Stimulated activated CD4-positive, alpha-beta T cell treated with anti-CD3 and anti-CD28 coated beads, Interleukin-12 subunit alpha, Interleukin-12 subunit beta, amount 100 ng/mL, for 24 hours (primary cell): ENCODE results near the gene PKD1.
"Not testable (repeated sequence)": the region's sequence is repeated elsewhere in the genome, so short reads cannot be mapped to it uniquely, and the experiment has no call there.

Experiments
- DNase-seq, 2 experiments: peaks; one replicate each; pipeline ENCODE4 v3.0.0-alpha.2; 2020; ENCODE audit warnings: low read depth in 2 of 2

The PKD1 gene

DNA sequence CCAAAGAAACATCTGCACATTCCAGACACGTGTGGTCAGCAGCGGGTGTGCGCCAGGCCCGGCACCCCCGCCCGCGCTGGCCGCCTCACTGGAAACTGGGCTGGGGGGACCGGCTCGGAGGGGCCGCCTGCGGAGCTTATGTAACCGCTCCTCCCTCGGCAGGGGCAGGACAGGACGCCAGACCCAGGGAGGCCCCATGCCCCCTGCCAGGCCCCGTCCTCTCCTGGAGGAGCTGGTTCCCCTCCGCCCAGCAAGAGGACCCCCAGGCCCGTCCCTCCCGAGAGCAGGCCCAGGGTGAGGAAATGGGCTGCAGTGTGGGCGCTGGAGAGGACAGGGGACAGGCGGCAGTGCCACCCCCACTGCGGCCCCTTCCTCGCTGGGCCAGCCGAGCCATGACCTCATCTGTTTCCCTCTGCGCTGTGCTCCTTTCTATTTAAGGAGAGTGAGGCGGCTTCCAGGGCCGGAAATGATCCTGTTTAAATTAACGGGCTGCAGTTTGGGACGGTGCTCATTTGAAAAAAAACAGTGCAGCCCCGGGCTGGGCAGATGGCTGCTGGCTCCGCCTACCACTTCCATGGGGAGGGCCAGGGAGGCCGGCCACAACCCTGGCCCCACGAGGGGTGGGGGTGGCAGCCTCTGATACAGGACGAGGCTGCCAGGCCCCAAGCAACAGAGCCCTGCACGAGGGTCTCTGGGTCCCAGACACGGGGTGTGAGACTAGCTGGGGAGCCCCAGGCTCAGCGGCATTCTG lies 10.8 kb downstream of the PKD1 start:
- not testable (repeated sequence) for DNase-seq

DNA sequence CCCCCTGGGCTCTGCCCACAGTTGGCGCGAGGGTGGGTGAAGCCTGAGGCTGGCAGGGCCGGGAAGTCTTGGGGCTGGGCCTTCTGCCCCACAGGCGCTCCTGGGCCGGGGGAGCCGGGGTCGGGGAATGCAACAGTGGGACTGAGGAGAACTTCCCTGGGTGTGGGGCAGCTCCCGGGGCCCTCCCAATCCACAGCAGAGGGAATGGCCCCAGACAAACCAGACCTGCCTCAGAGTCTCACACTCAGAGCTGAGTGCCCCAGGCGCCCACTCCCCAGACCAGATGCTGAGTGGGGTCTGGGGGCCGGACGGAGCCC lies 11.4 kb downstream of the PKD1 start:
- DNase-seq: not testable (repeated sequence)

DNA sequence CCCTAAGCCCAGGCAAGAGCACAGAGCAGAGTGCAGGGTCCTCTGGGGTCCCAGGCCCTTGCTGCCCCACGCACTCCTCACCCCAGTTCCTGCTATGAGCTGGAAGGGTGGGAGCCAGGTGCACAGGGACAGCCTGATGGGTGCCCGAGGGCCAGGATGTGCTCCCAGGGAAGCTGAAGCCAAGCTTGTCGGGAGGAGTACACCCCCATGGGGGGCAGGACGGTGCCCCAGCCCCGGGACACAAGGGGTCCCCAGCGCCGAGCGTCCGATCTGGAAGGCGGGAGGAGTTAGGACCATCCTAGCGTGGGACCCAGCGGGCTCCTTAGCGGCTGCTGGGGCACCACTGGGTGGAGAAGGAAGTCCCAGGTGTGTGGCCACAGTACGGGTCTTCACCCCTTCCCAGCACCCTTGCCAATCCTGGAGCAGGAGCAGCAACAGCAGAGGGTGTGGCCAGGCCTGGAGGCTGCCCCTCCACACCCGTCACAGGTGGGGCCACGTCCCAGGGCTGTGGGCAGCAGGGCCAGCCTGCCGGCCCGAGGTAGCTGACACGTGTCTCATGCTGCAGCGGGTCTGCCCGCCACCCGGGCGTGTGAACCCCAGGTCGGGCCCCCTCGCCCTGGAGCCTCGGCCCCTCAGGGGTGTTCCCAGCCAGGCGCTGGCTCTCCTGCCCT lies 11.9 kb downstream of the PKD1 start:
- not testable (repeated sequence) for DNase-seq

DNA sequence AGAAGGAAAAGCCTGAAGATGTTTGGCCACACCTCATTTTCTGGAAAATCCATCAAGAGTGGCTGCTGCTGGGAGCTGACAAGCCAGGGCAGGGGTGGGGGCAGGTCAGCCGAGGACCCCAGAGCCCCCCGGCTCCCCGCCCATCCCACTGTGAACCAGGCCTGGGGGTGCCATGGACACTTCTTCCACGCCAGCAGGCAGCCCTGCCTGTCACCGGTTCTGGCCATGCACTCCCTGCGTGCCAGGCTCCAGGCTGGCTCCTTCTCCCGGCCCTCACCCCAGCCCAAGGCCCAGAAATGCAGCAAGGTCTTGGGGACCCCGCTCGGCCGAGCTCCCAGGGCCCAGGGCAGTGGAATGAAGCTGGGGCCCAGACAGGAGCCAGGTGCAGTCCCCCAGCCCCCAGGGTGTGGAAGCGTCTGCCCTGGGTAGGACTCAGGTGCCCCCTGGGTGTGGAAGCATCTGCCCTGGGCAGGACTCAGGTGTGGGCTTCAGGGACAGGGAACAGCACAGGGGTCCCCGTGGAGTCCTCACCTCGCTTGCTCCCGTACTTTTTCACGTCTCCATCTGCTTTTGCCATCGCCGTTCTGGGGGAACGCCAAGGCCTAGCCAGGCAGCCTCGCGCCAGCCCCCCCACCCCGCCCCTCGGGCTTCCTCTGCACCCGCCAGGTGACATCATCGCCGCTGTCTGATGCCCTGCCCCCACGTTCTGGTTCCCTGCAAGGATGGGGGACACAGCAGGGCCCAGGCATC lies 12.6 kb downstream of the PKD1 start:
- not testable (repeated sequence) for DNase-seq

DNA sequence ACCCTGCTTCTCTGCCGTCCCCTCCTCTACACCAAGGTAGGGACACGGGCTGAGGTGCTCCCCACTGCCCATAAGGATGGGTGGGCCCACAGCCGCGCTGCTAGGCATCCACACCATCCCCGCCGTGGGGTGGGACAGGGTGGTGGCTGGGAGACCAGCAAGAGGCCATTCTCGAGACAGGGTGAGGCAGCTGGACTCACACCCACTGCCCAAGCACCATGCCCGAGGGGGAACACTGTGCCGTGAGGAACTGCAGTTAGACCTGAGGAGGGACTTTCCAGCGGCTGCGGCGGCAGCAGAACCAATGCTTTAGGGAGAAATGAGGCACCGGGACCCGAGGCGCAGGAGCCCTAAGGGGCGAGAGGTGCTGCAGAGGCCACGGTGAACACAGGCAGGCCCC lies 13.3 kb downstream of the PKD1 start:
- DNase-seq: no peak

DNA sequence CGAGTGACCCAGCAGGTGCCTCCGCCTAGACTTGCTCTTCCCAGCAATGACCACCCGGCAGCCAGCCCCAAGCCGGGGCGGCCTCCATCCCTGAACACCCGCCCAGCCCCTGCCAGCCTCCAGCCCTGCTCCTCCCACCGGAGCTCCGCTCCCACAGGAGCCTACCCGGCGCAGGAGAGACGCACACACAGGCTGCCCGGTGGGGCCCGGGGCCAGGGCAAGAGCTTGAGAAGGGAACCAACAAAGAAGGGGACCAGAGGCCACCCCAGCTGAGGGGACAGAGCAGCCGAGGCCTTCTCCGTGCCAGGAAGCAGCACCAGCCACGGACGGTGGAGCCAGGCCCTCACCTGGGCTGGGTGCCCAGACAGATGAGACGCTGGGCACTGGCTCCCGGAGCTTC lies 13.8 kb downstream of the PKD1 start:
- DNase-seq: no peak

DNA sequence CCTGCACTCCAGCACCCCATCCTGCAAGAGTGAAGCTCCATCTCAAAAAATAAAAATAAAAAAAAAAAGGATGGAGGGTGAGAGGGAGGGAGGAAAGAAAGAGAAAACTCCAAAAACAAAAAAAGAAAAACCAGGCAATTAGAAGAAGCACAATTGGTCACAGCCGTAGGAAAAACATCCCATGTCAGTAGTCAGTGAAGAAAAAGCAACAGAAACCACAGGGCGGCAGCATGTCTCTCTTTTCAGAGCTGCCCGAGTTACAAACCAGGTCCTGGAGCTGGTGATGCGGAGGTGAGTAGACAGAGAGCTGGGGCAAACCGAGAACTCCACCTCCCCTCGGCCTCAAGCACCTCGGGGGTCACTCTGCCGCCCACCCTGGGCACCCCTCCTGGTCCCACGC lies 14.4 kb downstream of the PKD1 start:
- not testable (repeated sequence) for DNase-seq

DNA sequence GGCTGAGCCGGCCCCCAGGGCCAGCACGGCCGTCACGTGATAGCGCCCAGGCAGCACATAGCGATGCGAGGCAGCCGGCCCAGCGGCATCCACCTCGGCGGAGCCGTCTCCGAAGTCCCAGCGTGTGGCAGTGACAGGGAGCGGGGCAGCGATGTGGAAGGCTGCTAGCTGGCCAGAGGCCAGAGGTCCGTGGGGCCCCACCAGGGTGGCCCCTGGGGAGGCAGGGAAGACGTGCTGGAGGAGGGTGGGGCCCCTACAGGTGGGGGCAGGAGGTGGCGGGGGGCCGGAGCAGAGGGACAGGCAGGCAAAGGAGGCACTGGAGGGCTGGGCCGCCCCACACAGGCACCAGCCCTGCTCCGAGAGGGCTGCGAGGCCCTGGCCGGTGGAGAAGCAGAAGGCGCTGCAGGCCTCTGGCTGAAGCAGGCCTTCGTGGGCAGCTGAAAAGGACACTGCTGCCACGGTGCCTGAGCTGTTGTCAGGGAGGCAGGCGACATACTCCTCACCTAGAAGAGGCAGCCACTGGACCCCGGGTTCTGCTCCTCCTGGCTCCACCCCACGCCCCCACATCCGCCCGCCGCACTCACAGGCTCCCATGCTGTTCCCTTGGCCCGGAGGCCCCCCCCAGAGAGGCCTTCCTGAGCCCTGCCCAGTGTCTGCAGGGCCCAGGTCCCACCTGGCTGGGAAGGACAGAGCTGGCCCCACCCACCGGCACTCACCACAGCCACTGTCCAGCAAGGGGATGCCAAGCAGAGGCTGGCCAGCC lies 17.6 kb downstream of the PKD1 start:
- not testable (repeated sequence) for DNase-seq

DNA sequence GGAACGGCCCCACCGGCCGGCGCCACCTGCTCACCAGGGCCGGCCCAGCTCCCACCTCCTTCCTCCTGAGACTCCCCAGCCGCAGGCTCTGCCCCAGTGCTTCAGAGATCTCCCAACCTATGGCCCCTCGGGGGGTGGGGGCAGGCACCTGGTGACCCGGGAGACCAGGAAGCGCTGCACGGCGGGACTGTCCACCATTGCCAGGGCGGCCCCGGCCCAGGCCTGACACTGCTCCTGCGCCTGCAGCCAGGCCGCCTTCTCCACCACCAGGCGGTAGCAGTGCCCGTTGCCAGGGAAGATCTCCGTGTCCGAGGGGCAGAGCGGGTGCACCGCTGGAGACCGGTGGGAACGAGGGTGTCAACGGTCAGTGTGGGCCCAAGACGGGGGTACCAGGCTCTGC lies 18.4 kb downstream of the PKD1 start:
- not testable (repeated sequence) for DNase-seq

DNA sequence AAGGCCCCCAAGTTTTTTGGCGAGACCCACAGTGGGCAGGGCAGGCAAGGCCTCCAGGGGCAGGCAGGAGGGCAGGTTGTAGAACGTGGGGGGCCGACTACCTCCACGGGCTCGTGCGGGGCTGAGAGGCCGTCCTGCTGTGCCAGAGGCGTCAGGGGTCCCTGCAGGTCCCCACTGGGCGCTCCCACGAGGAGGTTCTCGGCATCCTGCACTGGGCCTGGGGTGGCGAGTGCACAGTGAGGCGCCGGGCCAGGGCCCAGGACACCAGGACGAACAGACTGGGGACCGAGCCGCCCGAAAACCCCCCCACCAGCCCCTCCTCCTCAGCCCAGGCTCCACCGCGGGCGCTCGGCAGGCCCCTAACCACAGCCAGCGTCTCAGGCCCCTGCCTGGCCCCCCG lies 19.3 kb downstream of the PKD1 start:
- DNase-seq: not testable (repeated sequence)

DNA sequence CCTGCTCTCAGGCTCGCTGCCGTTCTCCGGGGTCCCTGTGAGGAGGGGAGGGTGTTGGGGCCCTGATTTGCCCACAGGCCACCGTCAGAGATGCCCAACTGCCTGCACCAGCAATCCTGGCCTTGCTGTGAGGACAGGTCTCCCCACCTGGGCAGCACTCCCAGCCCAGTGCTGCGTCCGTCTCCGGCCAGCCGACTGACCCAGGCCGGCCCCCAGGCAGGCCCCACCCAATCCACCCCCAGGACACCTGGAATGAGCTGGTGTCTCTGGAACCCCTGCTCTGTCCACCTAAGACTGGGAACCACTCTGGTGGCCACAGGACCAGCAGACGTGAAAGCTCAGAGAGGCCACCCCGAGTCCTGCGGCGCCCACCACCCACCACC lies 20.1 kb downstream of the PKD1 start:
- DNase-seq: no peak

DNA sequence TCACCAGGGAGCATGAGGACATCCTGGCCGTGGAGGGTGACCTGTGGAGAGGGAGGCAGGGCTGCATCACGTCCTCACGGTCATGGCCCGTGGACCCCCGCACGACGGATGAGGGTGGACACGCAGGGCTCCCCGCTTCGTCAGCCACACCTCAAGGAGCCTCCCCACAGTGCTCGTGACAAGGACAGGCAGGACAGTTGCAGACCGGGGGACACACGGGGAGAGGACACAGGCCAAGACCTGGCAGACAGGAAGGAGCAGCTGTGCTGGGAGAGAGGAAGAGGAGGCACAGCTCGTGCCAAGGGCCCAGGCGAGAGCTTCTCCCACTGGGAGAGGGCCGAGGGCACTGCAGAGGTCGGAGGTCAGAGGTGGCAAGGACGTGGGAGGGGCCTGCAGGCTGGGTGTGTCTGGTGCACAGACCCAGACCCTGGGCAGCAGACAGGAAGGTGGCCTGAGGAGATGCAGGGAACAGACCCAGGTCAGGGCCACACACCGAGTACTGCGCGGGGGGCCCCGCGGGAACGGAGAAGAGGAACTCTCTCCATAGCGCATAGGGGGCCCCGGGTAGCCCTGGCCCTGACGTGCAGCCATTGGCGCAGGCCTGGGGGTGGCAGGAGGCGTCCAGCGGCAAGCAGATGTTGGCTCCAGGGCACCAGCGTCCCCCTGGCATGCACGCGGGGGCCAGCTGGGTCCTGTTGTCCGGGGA lies 20.7 kb downstream of the PKD1 start:
- not testable (repeated sequence) for DNase-seq

DNA sequence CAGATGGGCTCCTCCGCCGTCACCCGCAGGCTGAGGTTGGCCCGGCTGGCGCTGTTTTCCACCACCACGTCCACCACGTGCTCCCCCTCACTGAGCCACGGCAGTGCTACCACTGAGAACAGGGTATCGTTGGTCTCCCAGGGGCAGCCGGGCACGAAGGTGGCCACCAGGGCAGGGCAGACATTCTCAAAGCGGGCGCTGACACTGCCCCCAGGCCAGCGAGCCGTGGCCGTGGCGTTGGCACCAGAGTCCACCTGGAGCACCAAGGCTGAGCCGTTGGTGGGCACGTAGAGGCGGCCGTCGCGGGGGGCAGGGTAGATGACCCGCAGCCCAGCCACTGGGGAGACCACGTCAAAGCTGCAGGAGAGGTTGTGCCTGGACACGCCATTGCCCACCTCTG lies 21.5 kb downstream of the PKD1 start:
- not testable (repeated sequence) for DNase-seq

DNA sequence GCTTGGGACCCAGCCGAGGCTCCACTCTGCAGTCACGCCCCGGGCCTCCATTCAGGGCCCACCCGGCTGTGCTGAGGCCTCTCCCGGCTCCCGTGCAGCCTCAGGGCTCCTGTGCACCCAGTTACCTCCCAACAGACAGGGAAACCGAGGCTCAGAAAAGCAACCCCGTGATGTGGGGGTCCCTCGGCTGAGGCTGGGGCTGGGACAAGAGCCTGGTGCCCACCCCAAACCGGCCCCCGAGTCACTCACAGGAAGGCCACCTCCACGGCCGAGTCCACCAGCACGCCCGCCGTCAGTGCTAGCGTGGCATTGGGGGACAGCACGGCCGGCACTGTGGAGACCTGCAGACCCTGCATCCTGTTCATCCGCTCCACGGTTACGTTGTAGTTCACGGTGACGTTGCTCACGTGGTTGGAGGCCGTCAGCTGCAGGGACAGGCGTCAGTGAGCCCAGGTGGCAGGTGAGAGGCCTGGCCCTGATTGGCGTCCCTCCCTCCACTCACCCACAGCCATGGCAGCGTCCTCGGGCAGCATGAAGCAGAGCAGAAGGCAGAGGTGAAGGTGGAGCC lies 23.1 kb downstream of the PKD1 start:
- DNase-seq: not testable (repeated sequence)

DNA sequence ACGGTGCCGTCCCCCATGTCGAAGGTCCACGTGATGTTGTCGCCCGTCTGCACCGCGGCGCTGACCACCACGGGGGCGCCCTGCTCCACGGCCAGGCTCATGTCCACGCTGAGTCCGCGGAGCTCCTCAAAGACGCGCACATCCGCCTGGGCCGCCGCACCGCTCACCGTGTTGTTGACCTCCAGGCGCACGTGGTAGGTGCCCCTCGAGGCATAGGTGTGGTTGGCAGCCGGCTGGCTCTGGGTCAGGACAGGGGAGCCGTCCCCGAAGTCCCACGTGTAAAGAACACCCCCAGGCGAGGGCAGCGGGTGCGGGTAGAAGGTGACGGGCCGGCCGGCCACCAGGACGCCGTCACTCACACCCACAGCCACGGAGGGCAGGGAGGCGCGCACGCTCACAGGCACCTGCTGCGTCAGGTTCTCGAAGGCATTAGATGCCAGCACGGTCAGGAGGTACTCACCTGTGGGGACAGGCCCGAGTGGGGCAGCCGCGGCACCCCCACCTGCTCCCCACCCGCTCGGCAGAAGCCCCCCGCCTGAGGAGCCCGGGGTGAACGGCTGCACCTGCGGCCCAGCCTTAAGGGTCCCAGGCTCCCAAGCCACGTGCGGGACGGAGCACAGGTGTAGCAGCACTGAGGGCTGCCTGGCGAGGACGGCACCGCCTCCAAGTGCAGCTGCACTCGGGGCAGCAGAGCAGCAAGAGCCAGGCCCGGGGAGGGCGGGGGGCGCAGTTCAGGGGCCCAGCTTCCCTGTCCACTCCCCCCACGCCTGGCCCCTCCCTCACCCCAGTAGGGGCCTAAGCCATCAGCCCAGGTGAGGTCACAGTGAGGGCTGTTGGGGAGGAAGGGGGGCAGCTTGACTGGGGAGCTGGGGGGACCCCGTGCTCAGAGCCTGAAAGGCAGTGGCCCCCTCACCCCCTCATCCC lies 24.0 kb downstream of the PKD1 start:
- not testable (repeated sequence) for DNase-seq

DNA sequence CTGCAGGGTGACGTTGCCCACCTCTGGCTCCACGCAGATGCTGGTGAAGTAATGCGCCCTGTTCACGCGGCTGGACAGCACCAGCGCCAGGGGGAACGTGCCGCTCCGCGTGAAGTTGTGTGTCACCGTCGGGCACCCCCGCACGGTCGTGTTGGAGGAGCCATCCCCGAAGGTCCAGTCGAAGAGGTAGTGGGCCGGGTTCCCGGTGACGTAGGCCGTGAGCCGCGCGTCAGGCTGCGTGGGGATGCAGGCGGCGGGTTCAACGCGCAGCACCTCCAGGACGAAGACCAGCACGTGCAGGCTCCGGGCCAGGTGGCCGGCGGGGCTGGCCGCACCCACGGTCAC lies 24.7 kb downstream of the PKD1 start:
- not testable (repeated sequence) for DNase-seq

DNA sequence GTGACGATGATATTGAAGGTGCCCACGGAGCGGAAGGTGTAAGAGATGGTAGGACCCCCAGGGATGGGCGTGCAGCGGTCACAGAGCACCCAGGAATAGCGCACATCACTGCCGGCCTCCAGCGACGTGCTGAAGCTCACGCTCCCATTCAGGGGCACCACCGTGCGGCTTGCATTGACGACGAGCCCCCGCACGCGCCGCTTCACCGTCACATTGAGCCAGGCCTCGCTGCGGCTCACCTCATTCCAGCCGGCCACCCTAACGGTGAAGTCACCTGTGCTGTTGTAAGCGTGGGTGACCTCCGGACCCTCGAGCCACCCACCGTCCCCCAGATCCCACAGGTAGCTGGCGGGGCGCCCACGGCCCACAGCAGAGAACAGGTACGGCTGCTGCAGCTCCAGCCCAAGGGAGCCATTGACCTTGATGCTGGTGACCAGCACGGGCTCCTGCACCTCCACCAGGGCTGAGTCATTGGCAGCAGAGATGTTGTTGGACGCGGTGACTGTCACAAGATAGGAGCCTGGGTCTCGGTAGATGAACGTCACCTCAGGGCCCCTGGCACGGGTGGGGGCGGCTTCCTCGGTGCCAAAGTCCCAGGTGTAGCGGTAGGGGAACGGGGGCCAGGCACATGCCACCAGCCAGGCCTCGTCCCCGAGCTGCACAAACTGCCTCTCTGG lies 25.2 kb downstream of the PKD1 start:
- DNase-seq: not testable (repeated sequence)

DNA sequence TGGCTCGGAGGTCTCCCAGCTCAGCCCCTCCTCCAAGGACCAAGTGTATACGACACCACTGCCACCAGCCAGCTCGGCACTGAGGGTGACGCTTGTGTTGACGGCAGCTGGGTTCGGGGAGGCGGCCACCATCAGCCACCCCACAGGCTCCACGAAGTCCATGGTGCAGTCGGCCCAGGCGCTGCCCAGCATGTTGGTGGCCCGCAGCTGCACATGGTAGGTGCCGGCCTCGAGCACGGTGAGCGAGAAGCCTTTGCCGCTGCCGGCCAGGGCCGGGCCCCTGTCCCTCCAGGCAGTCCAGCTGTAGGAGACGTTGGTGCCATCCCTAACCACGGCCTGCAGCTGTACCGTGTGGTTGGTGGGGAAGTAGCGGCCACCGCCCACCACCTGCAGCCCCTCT lies 25.8 kb downstream of the PKD1 start:
- not testable (repeated sequence) for DNase-seq

DNA sequence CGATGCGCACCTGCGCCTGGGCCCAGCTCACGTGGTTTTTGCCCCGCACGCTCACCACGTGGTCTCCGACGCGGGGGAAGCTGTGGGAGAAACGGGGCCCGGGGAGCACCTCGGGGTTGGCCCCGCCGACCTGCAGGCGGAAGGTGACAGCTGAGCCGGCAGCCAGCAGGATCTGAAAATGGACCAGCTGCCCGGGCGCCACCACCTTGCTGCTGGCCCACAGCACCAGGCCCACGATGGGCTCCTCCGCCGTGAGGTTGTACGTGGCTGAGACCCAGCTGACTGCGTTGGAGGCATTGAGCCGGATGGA lies 26.5 kb downstream of the PKD1 start:
- not testable (repeated sequence) for DNase-seq
